H1 (cell line): ENCODE results near the gene PTPRG. TPM values are rescaled to one million over a fixed set of nuclear protein-coding genes. Genes with fewer than 3 reads are reported as not detected.

Experiments used
- CHD7 ChIP-seq: fragments of 300-600 bp; sonication (generic); IDR thresholded peaks from 2 replicates; pipeline ENCODE4 v1.7.1; 2012; ENCODE audit warnings: low read length, moderate library complexity, mild to moderate bottlenecking, inconsistent platforms; ENCODE audit not compliant: insufficient replicate concordance
- HDAC2 ChIP-seq, 2 experiments: fragments of 300-600 bp in 1 of 2; sonication (generic) in 1 of 2; IDR thresholded peaks; 2 replicates each; pipeline ENCODE4 v1.6.1; 2011 to 2012; ENCODE audit warnings: low read depth in 2 of 2, low read length in 2 of 2, mild to moderate bottlenecking in 2 of 2, moderate library complexity in 2 of 2, borderline replicate concordance in 1 of 2, inconsistent platforms in 1 of 2
- polyA plus RNA-seq, 7 experiments: library from polyadenylated mRNA; depleted of rRNA in 3 of 7; stranded (reverse) in 5 of 7; unstranded in 2 of 7; fragments of >200 nt in 5 of 7; fragments of 200-250 nt in 2 of 7; gene quantifications; 1 replicate in 5 of 7; 2 replicates in 1 of 7; 4 replicates in 1 of 7; pipeline versions ENCODE4 v1.2.1 to v1.2.3, GENCODE V29; 2011 to 2013; ENCODE audit warnings: missing spikeins in 2 of 7, mixed read lengths in 2 of 7
- total RNA-seq: library from RNA; stranded (reverse); fragmentation: NEBNext Ultra II Directional; extraction: Animal tissue kit (Norgen Biotek cat#: 25700); gene quantifications from 2 replicates; pipeline ENCODE4 v1.2.1, GENCODE V29; 2021

The PTPRG gene
- total and polyA plus RNA-seq, 2 of the 8 experiments (the other 6 are each of a cell fraction or from before 2014, with no cell fraction given) = 23.3 to 96.2 TPM

GRCh38 chr3:61892891-61893290 is 331.5 kb downstream of the PTPRG start (continued):
- no peak for TF ChIP-seq CHD7
- TF ChIP-seq HDAC2 (IDR thresholded peaks at IDR 0.05; ENCODE audit: borderline replicate concordance in 1 of 2, low read depth in 2 of 2, low read length in 2 of 2) = no peak
- TF ChIP-seq, all 59 proteins: peak for 0
